HEK293 (cell line): ENCODE results near the gene BBS7.

Experiments
- SP2 ChIP-seq: fragments of 450-650 bp; formaldehyde crosslinking; IDR thresholded peaks from 2 replicates; pipeline ENCODE4 v1.5.1; 2016; ENCODE audit warnings: missing biosample characterization, missing genetic modification characterization
- ZNF138 ChIP-seq: fragments of 450-650 bp; formaldehyde crosslinking; IDR thresholded peaks from 2 replicates; pipeline ENCODE4 v1.5.1; 2016; ENCODE audit warnings: missing biosample characterization, missing genetic modification characterization, borderline replicate concordance
- ZNF248 ChIP-seq: fragments of 450-650 bp; formaldehyde crosslinking; IDR thresholded peaks from 2 replicates; pipeline ENCODE4 v1.5.1; 2017; ENCODE audit warnings: missing biosample characterization, missing genetic modification characterization
- ZNF558 ChIP-seq: fragments of 450-650 bp; formaldehyde crosslinking; IDR thresholded peaks from 2 replicates; pipeline ENCODE4 v1.5.1; 2016; ENCODE audit warnings: missing biosample characterization, missing genetic modification characterization
- ZNF629 ChIP-seq: fragments of 450-650 bp; formaldehyde crosslinking; IDR thresholded peaks from 2 replicates; pipeline ENCODE4 v1.5.1; 2017; ENCODE audit warnings: missing biosample characterization, missing genetic modification characterization
- ZNF777 ChIP-seq: fragments of 450-650 bp; formaldehyde crosslinking; IDR thresholded peaks from 2 replicates; pipeline ENCODE4 v1.5.1; 2017; ENCODE audit warnings: missing biosample characterization, missing genetic modification characterization, borderline replicate concordance
- TF ChIP-seq, protein P1 (sequence below): fragments of 450-650 bp; formaldehyde crosslinking; IDR thresholded peaks from 2 replicates; pipeline ENCODE4 v1.5.1; 2016; ENCODE audit warnings: missing biosample characterization, missing genetic modification characterization
- TF ChIP-seq, protein P2 (sequence below): fragments of 450-650 bp; formaldehyde crosslinking; IDR thresholded peaks from 2 replicates; pipeline ENCODE4 v1.5.1; 2016; ENCODE audit warnings: missing biosample characterization, missing genetic modification characterization, low read depth
- TF ChIP-seq, protein P3 (sequence below): fragments of 450-650 bp; formaldehyde crosslinking; IDR thresholded peaks from 2 replicates; pipeline ENCODE4 v1.5.1; 2016; ENCODE audit warnings: missing biosample characterization, missing genetic modification characterization
- TF ChIP-seq, protein P4 (sequence below): fragments of 450-650 bp; formaldehyde crosslinking; IDR thresholded peaks from 2 replicates; pipeline ENCODE4 v1.5.1; 2016; ENCODE audit warnings: missing biosample characterization, missing genetic modification characterization

DNA sequence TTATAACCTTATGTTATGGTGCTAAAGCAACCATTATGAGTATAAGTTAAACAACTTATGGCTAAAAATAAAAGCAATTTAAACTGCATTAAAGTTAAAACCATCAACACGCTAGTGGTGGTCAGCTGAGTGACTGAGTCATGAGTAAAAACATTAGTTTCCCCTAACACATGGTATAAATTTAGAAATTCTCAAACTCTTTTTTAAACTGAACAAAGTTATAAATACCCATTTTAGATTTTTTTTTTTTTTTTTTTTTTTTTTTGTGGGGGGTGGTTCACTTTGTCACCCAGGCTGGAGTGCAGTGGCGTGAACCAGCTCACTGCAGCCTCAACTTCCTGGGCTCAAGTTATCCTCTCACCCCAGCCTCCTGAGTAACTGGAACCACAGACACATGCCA, 5.4 kb upstream of the BBS7 start:
- TF ChIP-seq ZNF558 (tag by site-specific recombination) (no peak), ZNF777 (tag by site-specific recombination) (no peak), ZNF248 (tag by site-specific recombination) (no peak), ZNF138 (tag by site-specific recombination) (no peak), SP2 (tag by site-specific recombination) (no peak), ZNF629 (tag by site-specific recombination) (no peak)
- TF ChIP-seq, protein P1, sequence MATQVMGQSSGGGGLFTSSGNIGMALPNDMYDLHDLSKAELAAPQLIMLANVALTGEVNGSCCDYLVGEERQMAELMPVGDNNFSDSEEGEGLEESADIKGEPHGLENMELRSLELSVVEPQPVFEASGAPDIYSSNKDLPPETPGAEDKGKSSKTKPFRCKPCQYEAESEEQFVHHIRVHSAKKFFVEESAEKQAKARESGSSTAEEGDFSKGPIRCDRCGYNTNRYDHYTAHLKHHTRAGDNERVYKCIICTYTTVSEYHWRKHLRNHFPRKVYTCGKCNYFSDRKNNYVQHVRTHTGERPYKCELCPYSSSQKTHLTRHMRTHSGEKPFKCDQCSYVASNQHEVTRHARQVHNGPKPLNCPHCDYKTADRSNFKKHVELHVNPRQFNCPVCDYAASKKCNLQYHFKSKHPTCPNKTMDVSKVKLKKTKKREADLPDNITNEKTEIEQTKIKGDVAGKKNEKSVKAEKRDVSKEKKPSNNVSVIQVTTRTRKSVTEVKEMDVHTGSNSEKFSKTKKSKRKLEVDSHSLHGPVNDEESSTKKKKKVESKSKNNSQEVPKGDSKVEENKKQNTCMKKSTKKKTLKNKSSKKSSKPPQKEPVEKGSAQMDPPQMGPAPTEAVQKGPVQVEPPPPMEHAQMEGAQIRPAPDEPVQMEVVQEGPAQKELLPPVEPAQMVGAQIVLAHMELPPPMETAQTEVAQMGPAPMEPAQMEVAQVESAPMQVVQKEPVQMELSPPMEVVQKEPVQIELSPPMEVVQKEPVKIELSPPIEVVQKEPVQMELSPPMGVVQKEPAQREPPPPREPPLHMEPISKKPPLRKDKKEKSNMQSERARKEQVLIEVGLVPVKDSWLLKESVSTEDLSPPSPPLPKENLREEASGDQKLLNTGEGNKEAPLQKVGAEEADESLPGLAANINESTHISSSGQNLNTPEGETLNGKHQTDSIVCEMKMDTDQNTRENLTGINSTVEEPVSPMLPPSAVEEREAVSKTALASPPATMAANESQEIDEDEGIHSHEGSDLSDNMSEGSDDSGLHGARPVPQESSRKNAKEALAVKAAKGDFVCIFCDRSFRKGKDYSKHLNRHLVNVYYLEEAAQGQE: no peak
- TF ChIP-seq, protein P2, sequence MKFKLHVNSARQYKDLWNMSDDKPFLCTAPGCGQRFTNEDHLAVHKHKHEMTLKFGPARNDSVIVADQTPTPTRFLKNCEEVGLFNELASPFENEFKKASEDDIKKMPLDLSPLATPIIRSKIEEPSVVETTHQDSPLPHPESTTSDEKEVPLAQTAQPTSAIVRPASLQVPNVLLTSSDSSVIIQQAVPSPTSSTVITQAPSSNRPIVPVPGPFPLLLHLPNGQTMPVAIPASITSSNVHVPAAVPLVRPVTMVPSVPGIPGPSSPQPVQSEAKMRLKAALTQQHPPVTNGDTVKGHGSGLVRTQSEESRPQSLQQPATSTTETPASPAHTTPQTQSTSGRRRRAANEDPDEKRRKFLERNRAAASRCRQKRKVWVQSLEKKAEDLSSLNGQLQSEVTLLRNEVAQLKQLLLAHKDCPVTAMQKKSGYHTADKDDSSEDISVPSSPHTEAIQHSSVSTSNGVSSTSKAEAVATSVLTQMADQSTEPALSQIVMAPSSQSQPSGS (tag by site-specific recombination): no peak
- TF ChIP-seq, protein P3, sequence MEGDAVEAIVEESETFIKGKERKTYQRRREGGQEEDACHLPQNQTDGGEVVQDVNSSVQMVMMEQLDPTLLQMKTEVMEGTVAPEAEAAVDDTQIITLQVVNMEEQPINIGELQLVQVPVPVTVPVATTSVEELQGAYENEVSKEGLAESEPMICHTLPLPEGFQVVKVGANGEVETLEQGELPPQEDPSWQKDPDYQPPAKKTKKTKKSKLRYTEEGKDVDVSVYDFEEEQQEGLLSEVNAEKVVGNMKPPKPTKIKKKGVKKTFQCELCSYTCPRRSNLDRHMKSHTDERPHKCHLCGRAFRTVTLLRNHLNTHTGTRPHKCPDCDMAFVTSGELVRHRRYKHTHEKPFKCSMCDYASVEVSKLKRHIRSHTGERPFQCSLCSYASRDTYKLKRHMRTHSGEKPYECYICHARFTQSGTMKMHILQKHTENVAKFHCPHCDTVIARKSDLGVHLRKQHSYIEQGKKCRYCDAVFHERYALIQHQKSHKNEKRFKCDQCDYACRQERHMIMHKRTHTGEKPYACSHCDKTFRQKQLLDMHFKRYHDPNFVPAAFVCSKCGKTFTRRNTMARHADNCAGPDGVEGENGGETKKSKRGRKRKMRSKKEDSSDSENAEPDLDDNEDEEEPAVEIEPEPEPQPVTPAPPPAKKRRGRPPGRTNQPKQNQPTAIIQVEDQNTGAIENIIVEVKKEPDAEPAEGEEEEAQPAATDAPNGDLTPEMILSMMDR (tag by site-specific recombination): no peak
- TF ChIP-seq, protein P4, sequence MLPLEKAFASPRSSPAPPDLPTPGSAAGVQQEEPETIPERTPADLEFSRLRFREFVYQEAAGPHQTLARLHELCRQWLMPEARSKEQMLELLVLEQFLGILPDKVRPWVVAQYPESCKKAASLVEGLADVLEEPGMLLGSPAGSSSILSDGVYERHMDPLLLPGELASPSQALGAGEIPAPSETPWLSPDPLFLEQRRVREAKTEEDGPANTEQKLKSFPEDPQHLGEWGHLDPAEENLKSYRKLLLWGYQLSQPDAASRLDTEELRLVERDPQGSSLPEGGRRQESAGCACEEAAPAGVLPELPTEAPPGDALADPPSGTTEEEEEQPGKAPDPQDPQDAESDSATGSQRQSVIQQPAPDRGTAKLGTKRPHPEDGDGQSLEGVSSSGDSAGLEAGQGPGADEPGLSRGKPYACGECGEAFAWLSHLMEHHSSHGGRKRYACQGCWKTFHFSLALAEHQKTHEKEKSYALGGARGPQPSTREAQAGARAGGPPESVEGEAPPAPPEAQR (tag by site-specific recombination): no peak
